HL-60 (cell line): ENCODE measurements around the gene SPINK14.

Experiments used
- DNase-seq, 2 experiments: peaks; one replicate each; pipeline ENCODE4 v3.0.0-alpha.2; 2010 to 2020; ENCODE audit warnings: low read depth in 1 of 2, low spot score in 1 of 2
- H3K27ac ChIP-seq: fragments of 250-450 bp; sonication (Bioruptor Pico); replicated peaks from 2 replicates; pipeline ENCODE4 v1.5.1; 2020; ENCODE audit warnings: mild to moderate bottlenecking, moderate library complexity
- H3K27me3 ChIP-seq: fragments of 250-450 bp; sonication (Bioruptor Pico); 2 replicates; pipeline ENCODE4 v1.5.1; 2021; ENCODE audit warnings: mild to moderate bottlenecking, moderate library complexity; ENCODE audit not compliant: insufficient read depth, poor library complexity, severe bottlenecking
- H3K4me3 ChIP-seq: replicated peaks from 2 replicates; pipeline ENCODE4 v1.5.1; 2011; ENCODE audit warnings: mild to moderate bottlenecking, control low read depth, low read length; ENCODE audit not compliant: insufficient read depth
- CTCF ChIP-seq: IDR thresholded peaks from one replicate; pipeline ENCODE4 v1.5.1; 2011; ENCODE audit warnings: low read length, control low read depth, inconsistent platforms; ENCODE audit not compliant: insufficient read depth
- GABPA ChIP-seq: IDR thresholded peaks from 2 replicates; pipeline ENCODE4 v1.6.1; 2012; ENCODE audit warnings: low read depth
- POLR2AphosphoS5 ChIP-seq: IDR thresholded peaks from 2 replicates; pipeline ENCODE4 v1.6.1; 2012; ENCODE audit warnings: low read depth
- SPI1 ChIP-seq: IDR thresholded peaks from 2 replicates; pipeline ENCODE4 v1.6.1; 2012; ENCODE audit warnings: low read depth, mild to moderate bottlenecking, borderline replicate concordance
- long read RNA-seq: library from polyadenylated mRNA; unstranded; transcript quantifications from one replicate; pipeline ENCODE4 v2.0.0, GENCODE V29; 2020
- TF ChIP-seq, protein P1 (sequence below): IDR thresholded peaks from 2 replicates; pipeline ENCODE4 v1.6.1; 2012; ENCODE audit warnings: low read depth; ENCODE audit not compliant: insufficient replicate concordance

The SPINK14 gene, protein sequence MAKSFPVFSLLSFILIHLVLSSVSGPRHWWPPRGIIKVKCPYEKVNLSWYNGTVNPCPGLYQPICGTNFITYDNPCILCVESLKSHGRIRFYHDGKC
- long read RNA-seq: 0 reads

DNA sequence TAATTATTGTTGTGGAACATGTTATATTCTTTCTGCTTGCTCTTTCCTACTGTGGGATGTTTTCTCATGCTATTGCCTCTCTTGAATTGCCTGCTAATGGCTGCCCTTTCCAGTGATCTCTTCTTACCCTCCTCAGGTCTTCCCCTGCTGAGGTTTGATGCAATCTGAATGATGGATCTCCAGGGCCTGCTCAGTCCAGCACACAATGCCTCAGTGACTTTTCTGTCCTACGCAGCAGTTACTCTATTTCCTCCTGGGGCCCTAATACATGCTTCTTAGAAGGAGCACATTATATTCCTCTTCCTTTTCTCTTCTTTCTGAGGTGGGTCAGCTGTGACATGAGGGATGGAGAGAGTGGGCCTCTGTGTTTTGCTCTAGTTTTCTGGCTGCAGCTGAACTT, at the start of gene SPINK14:
TSS of gene SPINK14 (plus strand) at position 301 of the 400 bp plus-strand sequence. CDS start 1,187 bp downstream, outside the sequence.
- Histone ChIP-seq H3K4me3 (no peak within 1 kb of the TSS), H3K27ac (no peak within 1 kb of the TSS), H3K27me3 (peaks cover 2% of the 10 kb centered on the region)
- DNase-seq: no peak
- TF ChIP-seq GABPA (no peak), SPI1 (no peak), CTCF (no peak), POLR2AphosphoS5 (no peak)
- TF ChIP-seq, protein P1, sequence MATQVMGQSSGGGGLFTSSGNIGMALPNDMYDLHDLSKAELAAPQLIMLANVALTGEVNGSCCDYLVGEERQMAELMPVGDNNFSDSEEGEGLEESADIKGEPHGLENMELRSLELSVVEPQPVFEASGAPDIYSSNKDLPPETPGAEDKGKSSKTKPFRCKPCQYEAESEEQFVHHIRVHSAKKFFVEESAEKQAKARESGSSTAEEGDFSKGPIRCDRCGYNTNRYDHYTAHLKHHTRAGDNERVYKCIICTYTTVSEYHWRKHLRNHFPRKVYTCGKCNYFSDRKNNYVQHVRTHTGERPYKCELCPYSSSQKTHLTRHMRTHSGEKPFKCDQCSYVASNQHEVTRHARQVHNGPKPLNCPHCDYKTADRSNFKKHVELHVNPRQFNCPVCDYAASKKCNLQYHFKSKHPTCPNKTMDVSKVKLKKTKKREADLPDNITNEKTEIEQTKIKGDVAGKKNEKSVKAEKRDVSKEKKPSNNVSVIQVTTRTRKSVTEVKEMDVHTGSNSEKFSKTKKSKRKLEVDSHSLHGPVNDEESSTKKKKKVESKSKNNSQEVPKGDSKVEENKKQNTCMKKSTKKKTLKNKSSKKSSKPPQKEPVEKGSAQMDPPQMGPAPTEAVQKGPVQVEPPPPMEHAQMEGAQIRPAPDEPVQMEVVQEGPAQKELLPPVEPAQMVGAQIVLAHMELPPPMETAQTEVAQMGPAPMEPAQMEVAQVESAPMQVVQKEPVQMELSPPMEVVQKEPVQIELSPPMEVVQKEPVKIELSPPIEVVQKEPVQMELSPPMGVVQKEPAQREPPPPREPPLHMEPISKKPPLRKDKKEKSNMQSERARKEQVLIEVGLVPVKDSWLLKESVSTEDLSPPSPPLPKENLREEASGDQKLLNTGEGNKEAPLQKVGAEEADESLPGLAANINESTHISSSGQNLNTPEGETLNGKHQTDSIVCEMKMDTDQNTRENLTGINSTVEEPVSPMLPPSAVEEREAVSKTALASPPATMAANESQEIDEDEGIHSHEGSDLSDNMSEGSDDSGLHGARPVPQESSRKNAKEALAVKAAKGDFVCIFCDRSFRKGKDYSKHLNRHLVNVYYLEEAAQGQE: no peak

DNA sequence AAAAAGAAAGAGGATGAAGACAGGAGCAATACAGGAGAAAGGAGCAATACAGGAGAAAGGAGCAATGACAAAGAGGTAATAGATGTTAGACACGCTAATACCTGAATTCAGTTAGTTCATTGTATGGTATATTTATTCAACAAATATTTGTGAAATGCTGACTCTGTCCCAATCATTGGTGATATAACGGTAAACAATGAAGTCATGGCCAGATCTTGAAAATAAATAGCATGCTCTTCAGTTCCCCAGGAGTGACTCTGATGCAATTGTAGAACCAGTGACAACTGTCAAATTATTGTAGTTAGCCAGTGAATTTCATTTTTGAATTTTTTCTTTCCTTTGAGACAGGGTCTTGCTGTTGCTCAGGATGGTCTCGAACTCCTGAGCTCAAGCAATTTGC, 48.0 kb upstream of the SPINK14 start:
- no peak for DNase-seq
- Histone ChIP-seq H3K27me3 (no peaks in the 10 kb centered on the region), H3K4me3 (no peak overlapping the region), H3K27ac (no peak overlapping the region)
- TF ChIP-seq POLR2AphosphoS5 (no peak), GABPA (no peak), SPI1 (no peak), CTCF (no peak)
- TF ChIP-seq, protein P1: no peak

- Histone ChIP-seq H3K4me3 (no peak overlapping the region), H3K27ac (no peak overlapping the region), H3K27me3 (no peaks in the 10 kb centered on the region)
- TF ChIP-seq GABPA: no peak
- TF ChIP-seq, protein P1: no peak
- no peak for TF ChIP-seq POLR2AphosphoS5
- no peak for TF ChIP-seq CTCF
- no peak for TF ChIP-seq SPI1
- no peak for DNase-seq
These were observed 42.7 kb upstream of the SPINK14 start for GRCh38 chr5:148125641-148126040.
